ENCODE measurements around the gene ZNF24. TPM values are rescaled to one million over a fixed set of nuclear protein-coding genes. Genes with fewer than 3 reads are reported as not detected.

The ZNF24 gene
- total and polyA plus RNA-seq, 9 donors: 23.4 to 36.5 (median 31.5) TPM

DNA sequence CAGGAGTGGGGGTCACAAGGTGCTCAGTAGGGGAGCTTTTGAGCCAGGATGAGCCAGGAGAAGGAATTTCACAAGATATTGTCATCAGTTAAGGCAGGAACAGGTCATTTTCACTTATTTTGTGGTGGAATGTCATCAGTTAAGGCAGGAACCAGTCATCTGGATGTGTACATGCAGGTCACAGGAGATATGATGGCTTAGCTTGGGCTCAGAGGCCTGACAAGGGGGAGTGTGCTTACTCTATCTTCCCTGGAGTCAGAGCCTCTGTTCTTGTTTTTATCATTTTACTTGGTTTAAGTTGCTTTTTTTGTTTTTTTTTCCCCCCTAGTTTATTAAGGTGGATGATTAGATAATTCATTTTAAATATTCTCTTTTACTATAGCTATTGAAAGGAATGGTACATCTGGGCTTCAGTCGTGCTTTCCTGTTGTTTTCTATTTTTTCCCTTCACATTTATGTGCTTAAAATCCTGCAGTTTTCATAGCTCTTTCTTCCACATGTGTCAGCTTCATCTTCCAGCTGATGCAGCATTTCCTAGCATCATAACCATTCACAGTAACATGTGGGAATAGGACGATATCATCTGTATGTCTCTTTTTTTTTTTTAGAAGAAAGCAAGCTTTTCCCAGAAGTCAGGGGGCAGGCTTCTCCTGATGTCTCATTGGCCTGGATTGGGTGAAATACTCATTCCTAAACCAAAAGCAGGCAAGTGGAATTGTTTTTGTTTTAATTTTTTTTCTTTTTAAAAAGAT, 17.5 kb upstream of the ZNF24 start:
- H3K27me3 ChIP-seq (ENCODE audit: control insufficient read depth, insufficient read depth, low read length): no peaks in the 10 kb centered on the region
- H3K36me3 ChIP-seq (ENCODE audit: control insufficient read depth, insufficient read depth, low read length): no peaks in the 10 kb centered on the region
- H3K4me1 ChIP-seq (ENCODE audit: control insufficient read depth, insufficient read depth, low read length): no peaks in the 10 kb centered on the region
- WGBS (ENCODE audit: insufficient coverage): no CpG with 5 or more reads among the region's 2 CpGs
- DNase-seq: no peak
- H3K4me3 ChIP-seq (ENCODE audit: low read length): no peak overlapping the region
- H3K27ac ChIP-seq (ENCODE audit: low read length): no peak overlapping the region
- H3K9me3 ChIP-seq (replicated peaks; ENCODE audit: control insufficient read depth, low read depth, low read length): no peaks in the 10 kb centered on the region

DNA sequence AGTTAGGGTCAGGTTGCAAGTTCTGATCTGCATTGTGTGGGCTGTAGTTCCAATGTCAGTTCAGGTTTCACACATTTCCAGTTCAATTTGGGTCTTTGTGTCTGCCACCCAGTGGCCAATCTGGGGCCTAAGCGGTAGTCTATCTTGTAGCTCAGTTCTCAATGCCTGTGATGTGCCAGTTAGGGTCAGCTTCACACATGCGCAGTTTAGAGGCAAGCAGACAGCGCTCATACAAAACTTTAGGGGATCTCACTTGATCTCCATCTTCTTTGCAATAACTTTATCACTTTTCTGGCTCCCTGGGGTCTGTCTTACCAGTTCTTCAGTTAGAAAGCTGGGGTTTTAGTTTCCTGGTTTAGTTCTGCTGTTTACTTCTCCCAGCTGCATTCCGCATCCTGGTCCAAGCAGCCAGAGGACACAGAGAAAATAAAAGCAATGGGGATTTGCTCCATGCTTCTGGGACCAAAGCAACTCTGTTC, 11.0 kb upstream of the ZNF24 start:
- Histone ChIP-seq H3K4me1 (ENCODE audit: control insufficient read depth, insufficient read depth, low read length) (peaks cover 3% of the 10 kb centered on the region), H3K27ac (ENCODE audit: low read length) (no peak overlapping the region), H3K4me3 (ENCODE audit: low read length) (no peak overlapping the region), H3K36me3 (ENCODE audit: control insufficient read depth, insufficient read depth, low read length) (no peaks in the 10 kb centered on the region), H3K9me3 (replicated peaks; ENCODE audit: control insufficient read depth, low read depth, low read length) (peaks cover 11% of the 10 kb centered on the region), H3K27me3 (ENCODE audit: control insufficient read depth, insufficient read depth, low read length) (no peaks in the 10 kb centered on the region)
- 0% methylated on average over 1 of the region's 4 CpGs for WGBS (ENCODE audit: insufficient coverage)
- DNase-seq: peak; percentile 87

DNA sequence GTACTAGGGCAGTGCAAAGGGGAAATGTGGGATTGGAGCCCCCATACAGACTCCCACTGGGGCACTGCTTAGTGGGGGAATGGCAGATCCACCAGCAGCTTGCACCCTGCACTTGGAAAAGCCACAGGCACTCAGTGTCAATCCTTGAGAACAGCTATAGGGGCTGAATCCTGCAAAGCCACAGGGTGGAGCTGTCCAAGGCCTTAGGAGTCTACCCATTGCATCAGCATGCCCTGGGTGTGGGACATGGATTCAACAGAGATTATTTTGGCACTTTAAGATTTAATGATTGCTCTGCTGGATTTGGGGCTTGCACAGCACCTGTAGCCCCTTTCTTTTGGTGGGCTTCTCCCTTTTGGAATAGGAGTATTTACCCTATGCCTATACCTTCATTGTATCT, 8.6 kb upstream of the ZNF24 start:
- Histone ChIP-seq H3K4me3 (ENCODE audit: low read length) (no peak overlapping the region), H3K4me1 (ENCODE audit: control insufficient read depth, insufficient read depth, low read length) (peaks cover 3% of the 10 kb centered on the region), H3K9me3 (replicated peaks; ENCODE audit: control insufficient read depth, low read depth, low read length) (peaks cover 11% of the 10 kb centered on the region), H3K36me3 (ENCODE audit: control insufficient read depth, insufficient read depth, low read length) (no peaks in the 10 kb centered on the region), H3K27ac (ENCODE audit: low read length) (no peak overlapping the region), H3K27me3 (ENCODE audit: control insufficient read depth, insufficient read depth, low read length) (no peaks in the 10 kb centered on the region)
- DNase-seq: no peak

GRCh38 chr18:35352283-35352682, 8.1 kb upstream of the ZNF24 start:
- no peaks in the 10 kb centered on the region for H3K27me3 ChIP-seq (ENCODE audit: control insufficient read depth, insufficient read depth, low read length)
- peaks cover 11% of the 10 kb centered on the region for H3K9me3 ChIP-seq (replicated peaks; ENCODE audit: control insufficient read depth, low read depth, low read length)
- no peak overlapping the region for H3K4me3 ChIP-seq (ENCODE audit: low read length)
- no peak overlapping the region for H3K27ac ChIP-seq (ENCODE audit: low read length)
- H3K36me3 ChIP-seq (ENCODE audit: control insufficient read depth, insufficient read depth, low read length): no peaks in the 10 kb centered on the region
- DNase-seq: no peak
- no CpG with 5 or more reads among the region's 2 CpGs for WGBS (ENCODE audit: insufficient coverage)
- peaks cover 7% of the 10 kb centered on the region for H3K4me1 ChIP-seq (ENCODE audit: control insufficient read depth, insufficient read depth, low read length)

DNA sequence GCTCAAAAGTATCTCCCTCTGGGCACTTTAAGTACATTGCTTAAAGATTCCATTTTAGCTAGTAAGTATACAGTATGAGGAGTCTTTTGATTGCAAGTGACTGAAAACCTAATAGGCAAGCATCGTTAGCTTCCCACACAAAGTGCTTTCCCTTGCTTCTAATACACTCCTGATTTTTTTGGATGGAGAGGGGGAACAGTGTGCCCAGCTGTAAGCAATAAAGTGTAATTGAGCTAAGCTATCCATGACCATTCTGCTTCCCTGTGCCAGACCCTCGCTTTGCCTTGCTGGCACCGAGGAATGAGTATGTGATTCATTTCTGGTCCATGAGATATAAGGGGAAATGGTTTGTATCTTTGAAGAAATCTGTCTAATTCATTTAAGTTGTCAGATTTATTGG, 3.8 kb upstream of the ZNF24 start:
- no peaks in the 10 kb centered on the region for H3K36me3 ChIP-seq (ENCODE audit: control insufficient read depth, insufficient read depth, low read length)

GRCh38 chr18:35345950-35346349, 1.7 kb upstream of the ZNF24 start:
- Histone ChIP-seq H3K36me3 (ENCODE audit: control insufficient read depth, insufficient read depth, low read length) (no peaks in the 10 kb centered on the region), H3K27me3 (ENCODE audit: control insufficient read depth, insufficient read depth, low read length) (no peaks in the 10 kb centered on the region), H3K4me1 (ENCODE audit: control insufficient read depth, insufficient read depth, low read length) (peaks cover 19% of the 10 kb centered on the region), H3K27ac (ENCODE audit: low read length) (no peak overlapping the region), H3K9me3 (replicated peaks; ENCODE audit: control insufficient read depth, low read depth, low read length) (no peaks in the 10 kb centered on the region), H3K4me3 (ENCODE audit: low read length) (no peak overlapping the region)
- no CpG with 5 or more reads among the region's 1 CpG for WGBS (ENCODE audit: insufficient coverage)
- DNase-seq: no peak

More for the DNA sequence above, 3.8 kb upstream of the ZNF24 start:
- WGBS (ENCODE audit: insufficient coverage): 40% methylated on average over 1 of the region's 3 CpGs
- Histone ChIP-seq H3K4me3 (ENCODE audit: low read length) (no peak overlapping the region), H3K9me3 (replicated peaks; ENCODE audit: control insufficient read depth, low read depth, low read length) (peaks cover 11% of the 10 kb centered on the region), H3K4me1 (ENCODE audit: control insufficient read depth, insufficient read depth, low read length) (peaks cover 19% of the 10 kb centered on the region), H3K27ac (ENCODE audit: low read length) (no peak overlapping the region), H3K27me3 (ENCODE audit: control insufficient read depth, insufficient read depth, low read length) (no peaks in the 10 kb centered on the region)
- peak; percentile 61 for DNase-seq

DNA sequence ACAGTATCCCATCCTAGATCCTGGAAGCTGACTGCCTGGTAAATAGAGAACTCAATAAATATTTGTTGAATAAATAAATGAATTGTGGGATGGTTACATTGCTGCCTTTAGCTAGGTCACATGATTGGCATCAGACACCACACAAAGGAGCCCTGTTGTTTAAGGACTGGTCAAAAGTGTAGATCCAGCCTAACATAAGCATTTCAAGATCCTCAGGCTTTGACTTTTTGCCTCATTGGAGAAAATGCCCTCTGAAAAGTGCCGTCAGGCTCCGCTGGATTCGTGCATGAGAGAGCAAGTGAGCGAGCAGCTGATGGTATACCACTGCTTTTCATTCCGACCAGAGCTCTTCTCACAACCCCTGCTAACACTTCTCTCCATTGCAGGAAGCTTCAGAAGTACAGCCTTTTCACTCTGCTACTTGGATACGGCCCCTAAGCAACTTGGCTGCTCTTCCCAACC, 1.3 kb upstream of the ZNF24 start:
- 42% methylated on average over 5 of the region's 6 CpGs for WGBS (ENCODE audit: insufficient coverage)
- no peaks in the 10 kb centered on the region for H3K36me3 ChIP-seq (ENCODE audit: control insufficient read depth, insufficient read depth, low read length)
- DNase-seq: peak; percentile 50
- H3K4me1 ChIP-seq (ENCODE audit: control insufficient read depth, insufficient read depth, low read length): peaks cover 19% of the 10 kb centered on the region
- H3K27ac ChIP-seq (ENCODE audit: low read length): peak overlapping the region; percentile 47
- no peaks in the 10 kb centered on the region for H3K9me3 ChIP-seq (replicated peaks; ENCODE audit: control insufficient read depth, low read depth, low read length)
- no peak overlapping the region for H3K4me3 ChIP-seq (ENCODE audit: low read length)
- no peaks in the 10 kb centered on the region for H3K27me3 ChIP-seq (ENCODE audit: control insufficient read depth, insufficient read depth, low read length)

GRCh38 chr18:35344736-35345459, 678 bp upstream of the ZNF24 start:
- no peaks in the 10 kb centered on the region for H3K27me3 ChIP-seq (ENCODE audit: control insufficient read depth, insufficient read depth, low read length)
- peak; percentile 27 for DNase-seq
- peak overlapping the region; percentile 97 for H3K27ac ChIP-seq (ENCODE audit: low read length)
- peaks cover 5% of the 10 kb centered on the region for H3K36me3 ChIP-seq (ENCODE audit: control insufficient read depth, insufficient read depth, low read length)
- WGBS (ENCODE audit: insufficient coverage): no CpG with 5 or more reads among the region's 12 CpGs
- no peaks in the 10 kb centered on the region for H3K9me3 ChIP-seq (replicated peaks; ENCODE audit: control insufficient read depth, low read depth, low read length)
- peaks cover 19% of the 10 kb centered on the region for H3K4me1 ChIP-seq (ENCODE audit: control insufficient read depth, insufficient read depth, low read length)
- peak overlapping the region; percentile 93 for H3K4me3 ChIP-seq (ENCODE audit: low read length)

- Histone ChIP-seq H3K36me3 (ENCODE audit: control insufficient read depth, insufficient read depth, low read length) (peaks cover 15% of the 10 kb centered on the region), H3K27me3 (ENCODE audit: control insufficient read depth, insufficient read depth, low read length) (no peaks in the 10 kb centered on the region), H3K4me3 (ENCODE audit: low read length) (peak overlapping the region; percentile 93), H3K27ac (ENCODE audit: low read length) (peak overlapping the region; percentile 97), H3K4me1 (ENCODE audit: control insufficient read depth, insufficient read depth, low read length) (peaks cover 19% of the 10 kb centered on the region), H3K9me3 (replicated peaks; ENCODE audit: control insufficient read depth, low read depth, low read length) (no peaks in the 10 kb centered on the region)
- WGBS (ENCODE audit: insufficient coverage): under 1% methylated on average over 13 of the region's 15 CpGs
- DNase-seq: no peak
Observed at GRCh38 chr18:35343488-35343935, 708 bp downstream of the ZNF24 start.

DNA sequence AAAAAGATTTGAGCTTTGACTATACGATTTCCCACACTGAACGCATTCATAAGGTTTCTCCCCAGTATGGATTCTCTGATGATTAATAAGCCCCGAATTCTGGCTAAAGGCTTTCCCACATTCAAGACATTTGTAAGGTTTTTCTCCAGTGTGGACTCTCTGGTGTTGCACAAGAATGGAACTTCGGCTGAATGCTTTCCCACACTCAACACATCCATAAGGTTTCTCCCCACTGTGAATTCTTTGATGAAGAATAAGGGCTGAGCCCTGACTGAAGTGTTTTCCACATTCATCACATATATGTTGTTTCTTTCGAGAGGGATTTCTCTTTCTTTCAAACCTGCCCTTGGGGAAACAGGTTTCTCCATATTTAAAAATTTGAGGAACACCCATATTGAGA, 6.9 kb downstream of the ZNF24 start:
- Histone ChIP-seq H3K36me3 (ENCODE audit: control insufficient read depth, insufficient read depth, low read length) (peaks cover 41% of the 10 kb centered on the region), H3K4me1 (ENCODE audit: control insufficient read depth, insufficient read depth, low read length) (no peaks in the 10 kb centered on the region), H3K27me3 (ENCODE audit: control insufficient read depth, insufficient read depth, low read length) (no peaks in the 10 kb centered on the region), H3K9me3 (replicated peaks; ENCODE audit: control insufficient read depth, low read depth, low read length) (no peaks in the 10 kb centered on the region), H3K27ac (ENCODE audit: low read length) (no peak overlapping the region), H3K4me3 (ENCODE audit: low read length) (no peak overlapping the region)
- no peak for DNase-seq
- WGBS (ENCODE audit: insufficient coverage): 87% methylated on average over 4 of the region's 5 CpGs
